GM21723 (cell line): ENCODE measurements around the gene PCMTD2.
"Not testable (repeated sequence)": the region's sequence is repeated elsewhere in the genome, so short reads cannot be mapped to it uniquely, and the experiment has no call there.

Experiments
- ATAC-seq: cut with Tn5 transposase; IDR thresholded peaks from one replicate; pipeline ENCODE4 v1.9.1; 2021; ENCODE audit warnings: mild to moderate bottlenecking, moderate library complexity; ENCODE audit not compliant: unreplicated experiment

The PCMTD2 gene

DNA sequence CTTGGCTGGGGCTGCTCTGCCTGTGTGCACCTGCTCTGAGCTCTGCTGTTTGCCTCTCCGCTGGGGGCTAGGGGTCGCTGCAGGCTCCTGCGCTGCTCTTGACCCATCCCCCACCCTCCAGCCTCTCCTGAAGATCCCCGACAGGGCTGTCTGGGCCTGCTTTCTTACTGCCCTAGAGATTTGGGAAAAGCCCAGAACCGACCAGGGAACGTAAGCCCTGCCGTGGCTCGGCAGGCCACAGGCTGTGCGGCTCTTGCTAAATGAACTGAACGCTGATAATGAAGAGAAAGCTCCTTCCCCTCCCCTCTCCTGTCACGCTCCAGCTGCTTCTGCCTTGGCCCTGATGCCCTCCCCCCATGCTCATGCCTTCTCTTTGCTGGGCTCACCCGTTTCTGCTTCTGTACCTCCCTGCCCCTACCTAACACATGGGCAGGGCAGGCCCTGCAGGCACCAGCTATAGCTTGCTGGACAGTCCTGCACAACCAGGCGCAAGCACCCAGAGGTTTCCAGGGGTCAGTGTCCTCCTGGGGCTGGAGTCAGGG lies 32.0 kb upstream of the PCMTD2 start:
- ATAC-seq = no peak

DNA sequence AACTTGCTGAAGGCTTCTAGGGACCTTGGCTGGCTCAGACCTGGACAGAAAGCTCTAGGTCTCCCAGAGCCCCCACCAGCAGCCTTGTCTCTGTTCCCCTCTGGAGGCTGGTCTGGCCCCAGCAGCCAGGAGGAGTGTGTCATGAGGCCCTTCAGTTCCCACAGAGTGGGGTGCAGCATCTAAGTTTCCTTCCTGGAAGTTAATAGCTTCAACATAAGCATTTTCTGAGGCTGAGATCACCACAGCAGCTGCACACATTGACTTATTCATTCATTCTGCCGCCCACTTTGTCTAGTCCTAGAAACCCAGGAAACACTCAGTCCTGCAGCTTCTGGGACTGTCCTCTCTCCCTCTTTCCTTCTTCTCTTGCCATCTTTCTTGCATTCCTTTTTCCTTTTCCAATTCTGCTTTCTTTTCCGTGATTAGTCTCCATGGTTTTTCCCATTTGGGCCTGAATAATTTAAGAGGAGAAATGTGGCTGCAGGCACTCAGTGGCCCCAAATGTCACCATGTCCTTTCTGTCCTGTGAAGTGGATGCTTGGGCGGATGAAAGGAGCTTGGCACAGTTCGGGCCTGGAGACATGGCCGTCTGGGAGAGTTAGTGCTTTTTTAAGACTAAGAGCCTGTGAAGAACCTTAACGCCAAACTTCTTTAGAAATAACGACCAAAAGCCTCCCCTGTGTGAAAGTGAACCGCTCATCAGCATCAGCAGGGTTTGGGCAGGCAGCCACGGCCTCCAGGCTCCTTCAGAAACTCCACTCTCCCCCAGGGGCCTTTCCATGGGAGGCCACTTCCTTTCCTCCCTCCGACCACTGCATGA lies 31.0 kb upstream of the PCMTD2 start:
- ATAC-seq = no peak

DNA sequence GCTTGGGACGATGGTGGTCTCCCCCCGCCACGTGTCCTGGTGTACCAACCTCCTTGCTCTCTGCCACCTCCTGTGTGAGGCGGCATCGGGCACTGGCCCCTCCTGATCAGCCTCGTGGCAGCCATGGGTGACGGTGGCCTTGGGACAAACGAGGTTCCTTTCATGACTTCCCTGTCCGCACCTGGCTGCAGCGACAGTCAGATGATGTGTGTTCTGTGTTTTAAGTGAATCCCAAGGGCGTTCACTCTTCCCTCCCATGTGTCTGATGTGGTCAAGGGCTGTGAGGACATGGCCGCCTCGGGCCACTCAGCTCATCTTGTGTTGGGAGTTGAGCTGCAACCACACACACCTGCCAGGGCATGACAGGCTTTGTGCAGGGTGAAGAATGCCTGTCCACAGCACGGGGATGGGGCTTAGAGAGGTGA lies 30.4 kb upstream of the PCMTD2 start:
- no peak for ATAC-seq

DNA sequence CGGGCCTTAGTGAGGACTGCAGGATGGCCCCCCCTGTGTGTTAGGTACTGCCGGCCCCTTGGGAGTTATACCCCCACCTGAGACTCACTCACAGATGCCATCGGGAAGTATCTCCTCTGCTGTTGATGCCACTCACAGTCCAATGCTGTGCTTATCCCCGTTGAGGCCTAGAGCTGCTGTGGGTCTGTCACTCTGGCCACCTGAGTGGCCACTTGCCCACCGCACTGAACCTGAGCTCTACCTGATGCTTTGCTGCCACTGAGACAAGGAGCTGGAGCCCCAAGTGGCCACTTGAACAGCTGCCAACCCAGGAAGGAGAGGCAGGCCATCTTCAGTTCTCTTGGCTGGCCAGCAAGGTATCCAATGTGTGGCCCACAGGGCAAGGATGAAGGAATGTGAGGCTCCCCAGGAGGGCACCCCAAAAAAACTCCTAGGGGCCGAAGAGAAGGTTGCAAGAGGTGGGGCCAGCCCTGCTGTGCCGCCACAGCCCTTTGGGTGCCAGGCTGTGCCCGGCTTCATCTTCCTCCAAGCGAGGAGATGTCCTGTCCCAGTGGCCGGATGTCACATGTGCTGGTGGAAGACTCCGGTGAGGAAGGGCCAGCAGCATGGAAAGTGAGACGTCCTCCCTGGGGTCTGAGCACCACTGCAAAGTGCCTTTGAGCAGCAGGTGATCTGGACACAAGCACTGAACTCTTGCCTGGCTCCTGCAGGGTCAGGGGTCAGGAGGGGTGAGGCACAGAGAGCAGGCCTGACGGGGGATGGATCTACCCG lies 29.5 kb upstream of the PCMTD2 start:
- no peak for ATAC-seq

DNA sequence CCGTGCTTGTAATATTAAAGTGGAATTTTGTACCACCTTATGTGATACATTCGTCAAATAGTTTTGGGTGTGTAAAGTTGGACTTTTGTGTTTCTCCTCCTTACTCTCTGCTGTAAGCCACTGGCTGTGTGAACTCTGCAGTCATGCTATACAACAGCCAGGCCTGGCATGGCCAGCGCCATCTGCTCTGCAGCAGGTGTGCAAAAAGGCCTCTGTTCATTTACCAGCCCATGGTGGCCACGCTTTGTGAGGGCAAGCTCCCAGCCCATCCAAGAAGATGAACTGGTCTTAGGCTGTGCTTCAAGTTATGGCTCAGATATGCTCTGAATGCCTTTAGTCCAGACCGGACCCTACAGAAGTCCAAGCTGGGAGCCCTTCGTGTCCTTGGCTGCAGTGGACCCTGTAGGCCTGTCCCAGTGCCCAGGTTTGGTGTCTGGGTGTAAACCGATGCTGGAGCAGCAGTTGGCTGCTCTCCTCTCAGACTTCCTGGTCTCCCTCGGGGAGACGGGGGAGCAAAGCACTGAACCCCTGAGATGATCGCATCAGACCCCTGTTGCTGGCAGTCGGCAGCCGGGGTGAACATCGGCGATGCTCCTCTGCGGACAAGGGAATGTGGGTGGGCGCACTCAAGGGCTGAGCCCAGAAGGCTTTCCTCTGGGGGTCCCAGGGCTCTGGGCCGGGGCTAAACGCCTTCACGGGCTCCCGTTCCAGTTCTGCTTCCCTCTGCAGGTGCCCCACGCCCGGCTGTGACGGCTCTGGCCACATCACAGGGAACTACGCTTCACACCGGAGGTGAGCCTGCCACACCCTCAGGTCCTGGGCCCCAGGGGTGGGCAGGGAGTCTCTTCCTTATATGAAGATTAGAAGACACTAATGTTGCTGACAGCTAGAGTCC lies 28.6 kb upstream of the PCMTD2 start:
- ATAC-seq = no peak

DNA sequence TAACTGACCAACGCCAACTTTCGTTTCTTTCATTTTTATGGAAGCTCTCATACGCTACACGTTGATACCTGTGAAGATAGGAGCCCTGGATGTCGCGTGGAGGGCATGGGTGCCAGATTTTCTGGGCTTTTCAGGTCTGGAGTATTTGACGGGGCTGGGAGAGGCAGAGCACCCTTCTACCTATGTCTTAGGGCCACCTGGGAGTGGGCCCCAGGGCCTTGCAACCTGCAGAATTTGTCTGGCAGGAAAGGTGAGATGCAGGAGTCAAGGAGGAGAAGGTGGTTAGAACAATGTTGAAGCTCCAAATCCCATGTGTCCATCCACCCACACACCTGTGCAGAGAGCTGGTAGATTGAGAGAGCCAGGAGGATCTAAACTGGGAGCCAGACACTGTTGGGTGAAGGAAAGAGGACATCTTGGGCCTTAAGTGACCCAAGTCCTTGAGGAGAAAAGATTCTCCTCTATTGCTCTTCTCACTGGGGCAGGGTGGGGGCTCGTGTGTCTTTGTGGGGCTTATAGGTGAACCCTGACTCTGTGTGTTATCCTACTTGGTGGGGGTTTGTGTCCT lies 27.4 kb upstream of the PCMTD2 start:
- no peak for ATAC-seq

DNA sequence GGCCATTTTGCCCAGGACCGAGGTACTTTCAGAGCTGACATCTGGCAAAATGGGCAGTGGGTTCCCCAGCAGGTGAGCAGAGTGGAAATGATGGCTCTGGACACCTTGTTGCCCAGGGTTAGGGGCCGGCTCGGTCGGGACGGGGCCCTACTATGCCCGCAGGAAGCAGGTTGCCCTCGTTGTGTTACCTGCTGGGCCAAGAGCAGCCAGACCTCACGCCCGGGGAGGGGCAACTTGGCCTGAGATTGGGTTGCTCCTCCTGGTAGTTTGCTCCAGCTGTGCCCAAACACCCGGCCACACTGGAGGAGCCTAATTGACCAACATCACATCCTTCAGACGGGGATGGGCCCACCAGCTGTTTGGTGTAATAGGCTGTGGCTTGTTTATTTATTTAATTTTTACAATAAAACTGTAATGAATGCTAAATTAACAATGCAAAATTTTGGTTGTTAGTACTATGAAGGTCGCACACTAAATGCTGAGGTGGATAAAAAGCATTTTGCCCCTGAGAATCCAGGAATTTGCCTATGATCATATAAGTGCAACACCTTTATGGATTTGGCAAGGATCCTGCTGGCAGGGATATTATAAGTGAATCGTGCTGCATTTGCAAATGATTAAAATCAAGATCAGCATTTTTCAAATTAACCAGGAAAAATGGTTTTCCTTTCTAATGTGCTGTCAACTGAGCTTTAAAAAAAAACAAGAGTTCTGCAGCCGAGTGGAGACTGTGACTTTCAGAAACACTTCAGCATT lies 26.6 kb upstream of the PCMTD2 start:
- ATAC-seq = no peak

DNA sequence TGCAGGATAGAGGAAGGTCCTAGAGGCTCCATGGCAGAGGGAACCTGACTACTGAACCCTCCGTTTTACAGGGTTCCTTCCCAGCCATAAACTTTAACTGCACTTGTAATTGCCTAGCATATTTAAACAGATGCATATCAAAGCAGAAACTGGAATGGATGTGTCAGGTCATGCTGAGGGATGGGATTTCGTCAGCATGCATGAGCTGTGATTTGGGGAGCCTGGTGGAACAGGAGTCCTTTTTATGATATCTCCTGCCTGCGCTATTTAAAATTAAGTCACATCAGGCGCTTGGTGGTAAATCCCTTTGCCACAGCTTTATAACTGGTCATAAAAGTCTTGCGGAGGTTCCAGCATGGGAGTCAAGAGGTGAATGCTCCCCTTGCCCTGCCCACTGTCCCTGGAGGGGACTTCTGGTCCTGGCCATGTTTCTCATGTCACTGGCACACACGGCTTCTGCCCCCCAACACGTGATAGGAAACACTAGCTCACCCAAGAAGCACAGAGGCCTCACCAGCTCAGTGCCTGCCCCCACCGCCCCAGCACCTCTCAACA lies 26.0 kb upstream of the PCMTD2 start:
- no peak for ATAC-seq

DNA sequence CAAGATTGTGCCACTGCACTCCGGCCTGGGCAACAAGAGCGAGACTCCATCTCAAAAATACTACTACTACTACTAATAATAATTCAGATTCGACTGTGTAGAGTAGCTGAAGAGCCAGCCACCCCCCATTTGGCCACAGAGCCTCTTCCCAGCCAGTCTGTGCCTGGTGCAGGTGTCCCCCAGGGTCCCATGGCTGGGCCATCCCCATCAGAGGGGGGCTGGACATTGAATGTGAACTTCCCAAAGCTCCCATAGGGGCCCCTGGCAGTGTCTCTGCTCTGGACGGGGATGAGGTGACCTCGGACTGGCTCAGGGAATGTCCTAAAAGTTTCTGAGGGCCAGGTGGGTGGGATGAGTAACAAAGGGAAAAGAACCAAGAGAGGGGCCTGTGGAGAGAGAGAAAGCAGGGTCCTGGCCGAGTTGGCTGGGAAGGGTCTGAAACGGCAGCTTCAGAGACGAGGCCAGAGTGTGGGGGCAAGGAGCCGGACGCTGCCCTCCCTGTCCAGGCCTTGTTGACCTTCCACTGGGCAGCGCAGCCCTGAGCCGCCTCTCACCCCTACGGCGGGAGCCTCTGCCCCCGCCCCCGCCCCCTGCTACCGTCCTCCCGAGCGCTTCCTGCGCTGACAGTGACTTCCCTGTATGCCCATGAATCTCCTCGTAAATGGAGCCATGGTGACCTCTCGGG lies 24.9 kb upstream of the PCMTD2 start:
- no peak for ATAC-seq

DNA sequence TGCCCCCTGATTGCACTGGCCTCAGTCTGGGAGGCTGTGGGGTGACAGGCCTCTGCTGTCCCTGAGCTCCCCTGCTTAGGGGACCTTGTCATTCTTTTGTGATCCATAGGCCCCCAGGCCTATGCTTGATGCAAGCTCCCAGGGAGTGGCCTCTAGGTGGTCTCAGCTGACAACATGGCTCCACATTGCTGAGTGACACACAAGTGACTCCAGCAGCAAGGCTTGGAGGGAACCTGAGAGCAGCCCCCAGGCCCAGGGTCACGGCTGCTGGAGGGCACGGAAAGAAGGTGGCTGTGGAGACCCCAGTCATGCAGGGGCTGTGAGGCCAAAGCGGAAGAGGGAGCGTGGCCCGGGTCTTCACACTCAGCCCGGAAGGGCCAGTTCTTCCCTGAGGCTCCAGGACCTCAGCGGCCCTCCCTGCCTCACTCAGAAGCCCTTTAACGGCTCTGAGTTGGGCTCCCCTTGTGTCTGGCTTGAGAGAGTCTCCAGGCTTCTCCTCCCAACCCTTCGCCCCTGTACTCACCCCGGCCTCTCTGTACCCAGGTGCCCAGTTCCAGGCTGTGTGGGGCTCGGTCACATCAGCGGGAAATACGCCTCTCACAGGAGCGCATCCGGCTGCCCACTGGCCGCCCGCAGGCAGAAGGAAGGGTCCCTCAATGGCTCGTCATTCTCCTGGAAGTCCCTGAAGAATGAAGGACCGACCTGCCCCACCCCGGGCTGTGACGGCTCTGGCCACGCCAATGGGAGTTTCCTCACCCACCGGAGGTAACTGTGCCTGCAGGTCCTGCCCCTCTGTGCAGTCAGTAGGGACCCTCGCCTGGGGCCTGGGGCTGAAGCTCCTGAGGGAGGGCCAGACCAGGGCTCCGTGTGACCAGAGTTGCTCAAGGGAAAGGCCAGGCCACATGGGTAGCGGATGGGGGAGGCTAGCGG lies 23.7 kb upstream of the PCMTD2 start:
- no peak for ATAC-seq

DNA sequence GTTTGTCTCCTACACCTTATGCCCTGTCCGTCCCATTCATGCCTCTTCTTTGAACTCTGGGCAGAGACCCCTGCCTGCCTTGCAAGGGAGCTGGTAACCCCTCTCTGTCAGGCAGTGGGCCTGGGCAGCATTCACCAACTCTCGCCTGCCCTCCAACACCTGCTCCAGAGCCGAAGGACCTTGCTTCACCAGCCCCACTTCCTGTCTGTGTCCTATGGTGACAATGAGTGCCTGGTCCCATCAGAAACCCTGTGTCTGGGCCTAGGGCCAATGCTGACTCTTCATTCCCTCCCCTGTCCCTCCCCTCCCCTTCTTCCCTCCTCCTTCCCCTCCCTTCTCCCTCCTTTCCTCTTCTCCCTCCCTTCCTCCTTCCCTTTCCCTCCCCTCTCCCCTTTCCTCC lies 22.8 kb upstream of the PCMTD2 start:
- ATAC-seq = no peak

DNA sequence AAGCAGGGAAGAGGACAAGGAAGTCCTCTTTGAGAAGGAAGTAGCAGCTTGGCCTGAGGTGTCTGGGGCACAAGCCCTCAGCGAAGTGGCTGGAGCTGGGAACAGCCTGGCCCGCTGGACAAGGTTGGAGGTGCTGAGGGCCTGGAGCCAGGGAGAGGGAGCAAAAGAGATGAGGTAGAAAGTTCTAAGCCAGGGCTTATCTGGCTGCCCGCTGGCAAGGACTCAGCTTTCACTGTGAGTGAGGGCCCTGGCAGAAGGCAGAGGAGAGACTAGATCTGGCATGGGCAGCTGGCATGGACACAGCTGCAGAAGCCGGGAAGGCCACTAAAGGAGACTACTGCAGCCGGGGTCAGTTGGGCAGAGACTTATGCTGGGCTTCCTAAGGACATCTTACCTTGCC lies 21.8 kb upstream of the PCMTD2 start:
- no peak for ATAC-seq

DNA sequence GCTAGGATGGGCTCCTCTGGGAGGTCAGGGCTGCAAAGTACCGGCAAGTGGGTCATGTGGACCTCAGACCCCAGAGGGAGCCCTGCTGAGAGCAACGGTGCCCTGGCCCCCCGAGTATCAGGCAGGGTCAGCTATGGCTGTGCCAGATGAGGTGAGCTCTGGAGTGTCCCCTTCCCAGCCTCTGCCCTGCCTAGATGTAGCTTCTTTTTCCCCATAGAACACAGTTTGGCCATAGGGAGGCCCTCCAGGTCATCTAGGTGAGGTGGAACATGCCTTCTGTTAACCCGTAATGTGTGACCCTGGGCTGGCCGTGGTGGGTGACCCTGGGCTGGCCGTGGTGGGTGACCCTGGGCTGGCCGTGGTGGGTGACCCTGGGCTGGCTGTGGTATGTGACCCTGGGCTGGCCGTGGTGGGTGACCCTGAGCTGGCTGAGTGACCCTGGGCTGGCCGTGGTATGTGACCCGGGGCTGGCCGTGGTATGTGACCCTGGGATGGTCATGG lies 21.2 kb upstream of the PCMTD2 start:
- no peak for ATAC-seq

DNA sequence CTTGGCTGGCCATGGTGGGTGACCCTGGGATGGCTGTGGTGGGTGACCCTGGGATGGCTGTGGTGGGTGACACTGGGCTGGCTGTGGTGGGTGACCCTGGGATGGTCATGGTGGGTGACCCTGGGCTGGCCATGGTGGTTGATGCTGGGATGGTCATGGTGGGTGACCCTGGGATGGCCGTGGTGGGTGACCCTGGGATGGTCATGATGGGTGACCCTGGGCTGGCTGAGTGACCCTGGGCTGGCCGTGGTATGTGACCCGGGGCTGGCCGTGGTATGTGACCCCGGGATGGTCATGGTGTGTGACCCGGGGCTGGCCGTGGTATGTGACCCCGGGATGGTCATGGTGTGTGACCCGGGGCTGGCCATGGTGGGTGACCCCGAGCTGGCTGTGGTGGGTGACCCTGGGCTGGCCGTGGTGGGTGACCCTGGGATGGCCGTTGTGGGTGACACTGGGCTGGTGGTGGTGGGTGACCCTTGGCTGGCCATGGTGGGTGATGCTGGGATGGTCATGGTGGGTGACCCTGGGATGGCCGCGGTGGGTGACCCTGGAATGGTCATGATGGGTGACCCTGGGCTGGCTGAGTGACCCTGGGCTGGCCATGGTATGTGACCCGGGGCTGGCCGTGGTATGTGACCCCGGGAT lies 20.5 kb upstream of the PCMTD2 start:
- not testable (repeated sequence) for ATAC-seq

DNA sequence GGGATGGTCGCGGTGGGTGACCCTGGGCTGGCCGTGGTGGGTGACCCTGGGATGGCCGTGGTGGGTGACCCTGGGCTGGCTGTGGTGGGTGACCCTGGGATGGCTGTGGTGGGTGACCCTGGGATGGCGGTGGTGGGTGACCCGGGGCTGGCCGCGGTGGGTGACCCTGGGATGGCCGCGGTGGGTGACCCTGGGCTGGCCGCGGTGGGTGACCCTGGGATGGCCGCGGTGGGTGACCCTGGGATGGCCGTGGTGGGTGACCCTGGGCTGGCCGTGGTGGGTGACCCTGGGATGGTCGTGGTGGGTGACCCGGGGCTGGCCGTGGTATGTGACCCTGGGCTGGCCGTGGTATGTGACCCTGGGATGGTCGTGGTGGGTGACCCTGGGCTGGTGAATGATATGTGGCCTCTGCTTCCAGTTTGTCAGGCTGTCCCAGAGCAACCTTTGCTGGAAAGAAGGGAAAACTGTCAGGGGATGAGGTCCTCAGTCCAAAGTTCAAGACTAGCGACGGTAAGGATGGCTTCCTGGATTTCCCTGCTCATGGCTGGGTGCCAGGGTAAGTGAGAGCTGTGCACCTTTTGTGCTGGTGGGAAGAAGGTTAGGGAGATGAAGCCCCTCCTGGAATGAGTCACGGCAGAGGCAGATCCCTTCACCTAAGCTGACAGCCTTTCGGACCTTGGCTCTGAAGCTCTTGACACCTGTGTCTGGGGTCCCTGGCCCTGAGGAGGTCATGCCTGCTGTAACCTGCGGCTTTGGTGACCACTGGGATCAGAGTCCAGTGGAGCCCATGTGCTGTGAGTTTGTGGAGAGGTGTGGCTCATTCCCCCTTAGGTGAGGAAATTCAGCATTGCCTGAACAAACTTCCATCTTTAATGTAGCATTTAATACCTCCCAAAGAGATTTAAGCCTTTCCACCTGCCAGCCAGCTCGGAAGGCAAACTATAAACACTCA lies 19.1 kb upstream of the PCMTD2 start:
- ATAC-seq = no peak

DNA sequence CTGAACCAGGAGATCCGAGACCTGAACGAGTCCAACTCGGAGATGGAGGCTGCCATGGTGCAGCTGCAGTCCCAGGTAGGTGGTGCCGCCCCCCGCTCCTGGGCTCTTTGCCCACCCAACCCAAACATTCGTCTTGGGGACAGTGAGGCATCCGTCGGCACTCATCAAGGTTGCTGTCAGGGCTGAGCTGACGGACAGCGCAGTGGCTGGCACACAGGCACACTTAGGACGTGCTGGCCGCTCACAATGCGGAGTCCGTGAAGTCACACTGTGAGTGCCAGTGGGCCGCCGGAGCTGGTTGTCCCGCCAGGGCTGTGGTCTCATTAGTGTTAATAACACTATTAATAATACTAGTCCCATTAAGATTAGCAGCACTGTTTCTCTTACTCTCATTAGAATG lies 18.2 kb upstream of the PCMTD2 start:
- no peak for ATAC-seq
